NCI-H2029 treated with DMSO at 0.1 percent for 48 hours (cell line): ENCODE measurements around the gene DUS3L.

Source experiments
- DNase-seq: peaks from one replicate; lab custom pipeline; 2025; lab: John Stamatoyannopoulos, UW

DUS3L gene

GRCh38 chr19:5790559-5791520 is at the start of gene DUS3L:
TSS of gene DUS3L (minus strand) at chr19:5791163. CDS start at chr19:5791141, 22 bp downstream.
- DNase-seq = peak; percentile 86

DNA sequence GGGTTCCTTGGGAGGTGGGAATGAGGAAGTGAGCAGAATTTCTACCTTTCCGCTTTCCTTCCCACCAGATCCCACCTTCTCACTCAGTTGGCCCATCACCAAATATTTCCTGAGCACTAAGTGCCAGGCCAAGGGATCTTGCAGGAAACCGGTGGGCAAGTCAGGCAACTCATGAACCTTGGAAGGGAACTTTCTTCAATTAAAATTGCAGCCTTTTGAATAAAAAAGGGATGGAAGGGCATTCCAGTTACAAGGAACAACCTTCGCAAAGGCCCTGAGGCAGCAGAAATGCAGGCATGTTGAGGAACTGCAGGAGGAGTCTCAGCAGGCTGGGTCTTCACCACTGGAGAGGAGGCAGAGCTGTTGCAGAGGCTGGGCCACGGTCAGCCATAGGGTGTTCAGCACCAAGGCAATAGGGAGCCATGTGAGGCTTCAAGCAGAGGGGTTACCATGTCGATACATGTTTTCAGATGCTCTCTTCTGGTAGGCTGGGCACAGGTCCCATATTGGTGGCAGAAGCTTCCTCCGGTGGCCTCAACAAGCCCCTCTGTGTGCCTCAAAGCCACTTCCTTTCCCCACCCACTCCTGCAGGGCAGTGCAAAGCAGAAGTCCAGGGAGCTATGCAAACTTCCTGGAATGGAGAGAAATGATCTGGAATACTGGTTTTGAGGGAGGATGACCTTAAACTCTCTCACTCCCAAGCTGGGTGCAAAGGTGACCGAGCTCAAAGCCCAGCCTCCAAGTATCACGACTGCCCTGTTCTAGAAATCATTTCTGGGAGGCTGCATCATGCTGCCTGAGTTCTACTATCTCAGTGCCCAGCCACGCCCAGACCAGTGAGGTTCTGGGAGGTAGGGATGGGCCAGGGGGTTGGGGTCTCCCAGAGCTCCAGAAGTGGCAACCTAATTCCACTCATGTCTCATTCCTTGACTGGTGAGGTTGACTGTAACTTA is 48.4 kb upstream of the DUS3L start, which contains the start of gene FUT6:
Gene FUT6 (minus strand): TSS at position 638 of the 953 bp plus-strand sequence. CDS start 7,135 bp downstream, outside the sequence.
- DNase-seq = no peak

DNA sequence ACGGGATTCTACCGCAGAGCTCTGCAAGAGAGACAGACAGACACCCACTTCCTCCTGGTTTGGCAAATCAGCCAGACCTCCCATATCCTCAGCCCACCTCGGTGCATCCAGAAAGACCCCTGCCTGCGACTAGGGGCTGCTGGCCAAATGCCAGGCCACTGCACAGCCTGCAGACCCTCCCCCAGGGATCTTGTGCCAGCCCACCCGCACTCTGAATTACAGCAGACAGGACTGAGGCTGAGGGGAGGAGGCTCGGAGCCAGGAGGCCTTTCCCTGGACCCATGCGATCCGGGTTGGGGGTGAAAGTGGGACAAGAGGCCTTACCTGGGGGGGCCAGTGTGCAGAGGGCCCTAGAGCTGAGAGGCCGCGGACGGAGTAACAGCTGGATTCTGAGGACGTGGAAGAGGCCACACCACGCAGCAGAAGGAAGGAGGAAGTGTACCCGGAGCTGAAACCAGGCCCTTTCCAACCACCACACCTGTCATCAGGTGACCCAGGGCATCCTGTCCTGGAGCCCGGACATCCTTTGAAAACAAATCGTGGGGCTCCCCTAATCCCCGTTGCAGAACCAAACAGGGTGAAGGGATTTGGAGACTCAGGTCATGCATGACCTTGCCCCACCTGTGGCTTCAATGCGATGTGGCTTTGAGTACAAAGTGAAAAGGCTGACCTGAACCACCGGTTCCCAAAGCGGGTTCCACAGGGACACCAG is 47.5 kb upstream of the DUS3L start:
- DNase-seq = no peak

- DNase-seq = no peak
Measured at GRCh38 chr19:5837761-5838352, 46.9 kb upstream of the DUS3L start.

GRCh38 chr19:5832527-5833216 is 41.7 kb upstream of the DUS3L start:
- no peak for DNase-seq

- no peak for DNase-seq
Measured at GRCh38 chr19:5832061-5832460, 41.1 kb upstream of the DUS3L start.

DNA sequence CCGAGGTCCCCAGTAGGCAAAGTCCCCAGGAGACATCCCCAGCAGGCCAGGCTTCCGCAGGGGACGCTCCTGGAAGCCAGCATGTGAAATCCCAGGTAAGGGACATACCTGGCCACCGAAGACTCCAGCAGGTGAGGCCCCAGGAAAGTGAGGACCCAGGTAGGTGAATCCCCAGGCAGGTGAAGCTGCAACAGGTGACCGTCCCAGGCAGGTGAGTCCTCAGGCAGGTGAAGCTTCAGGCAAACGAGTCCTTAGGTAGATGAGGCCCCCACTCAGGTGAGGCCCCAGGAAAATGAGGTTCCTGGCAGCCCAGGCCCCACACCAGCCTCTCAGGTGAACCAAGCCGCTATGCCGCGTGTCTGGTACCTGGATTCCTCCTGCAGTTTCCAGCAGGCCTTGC is 40.2 kb upstream of the DUS3L start:
- no peak for DNase-seq

DNA sequence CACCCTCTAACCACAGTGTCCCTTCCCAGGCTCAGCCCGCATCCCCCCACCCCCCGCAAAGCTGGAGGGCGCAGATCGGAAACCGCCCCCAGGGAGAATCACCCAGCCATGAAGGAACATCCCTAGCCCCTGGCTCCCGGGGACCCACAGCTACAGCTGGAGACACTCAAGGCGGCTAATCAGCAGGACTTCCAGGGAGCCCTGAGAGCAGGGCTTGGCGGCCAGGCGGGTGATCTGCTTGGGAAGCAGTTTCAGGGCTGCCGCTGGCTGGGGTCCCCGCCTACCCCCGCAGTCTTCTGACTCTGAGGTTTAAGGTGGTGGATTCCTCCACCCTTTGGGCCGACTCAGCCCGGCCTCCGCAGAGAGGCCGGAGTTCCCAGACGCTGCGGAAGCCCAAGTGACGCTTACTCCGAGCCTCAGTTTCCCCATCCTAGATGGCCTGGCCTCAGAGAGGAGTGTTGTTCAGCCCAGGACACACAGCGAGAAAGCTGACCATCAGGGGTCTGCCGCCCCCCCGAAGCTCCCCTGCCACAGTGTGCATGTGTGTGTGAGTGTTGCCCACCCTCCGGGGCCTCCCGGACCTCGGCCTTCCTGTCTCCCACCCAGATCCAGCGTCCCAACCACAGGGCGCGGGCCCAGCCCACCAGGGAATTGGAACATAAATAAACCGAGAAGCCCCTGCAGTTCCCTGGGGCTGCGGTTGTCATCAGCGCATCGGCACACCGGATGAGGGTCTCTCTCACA is 38.8 kb upstream of the DUS3L start:
- no peak for DNase-seq

GRCh38 chr19:5828661-5829566 is 38.0 kb upstream of the DUS3L start:
- DNase-seq = no peak

- peak; percentile 80 for DNase-seq
Measured at GRCh38 chr19:5827891-5828660, 37.1 kb upstream of the DUS3L start.

DNA sequence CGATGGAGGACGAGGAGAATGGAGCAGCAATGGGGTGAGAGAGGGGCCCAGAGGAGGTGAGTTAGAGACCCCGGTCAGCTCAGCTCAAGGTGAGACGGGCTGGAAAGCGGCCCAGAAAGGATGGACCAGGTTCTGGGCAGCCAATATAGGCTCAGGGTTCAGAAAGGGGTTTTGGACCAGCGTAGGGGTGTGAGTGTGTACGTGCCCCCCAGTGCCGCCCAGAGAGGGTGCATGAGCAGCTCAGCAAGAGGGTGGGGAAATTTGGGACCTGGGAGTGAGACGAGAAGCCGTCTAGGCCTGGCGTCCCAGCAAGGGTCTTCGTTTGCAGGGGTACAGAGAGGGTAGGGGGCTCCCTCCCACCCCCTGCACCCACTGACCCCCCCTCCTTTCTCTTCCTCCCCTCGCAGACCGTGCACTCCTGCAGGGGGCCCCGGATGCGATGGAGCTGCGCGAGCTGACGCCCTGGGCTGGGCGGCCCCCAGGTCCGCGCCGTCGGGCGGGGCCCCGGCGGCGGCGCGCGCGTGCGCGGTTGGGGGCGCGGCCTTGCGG is 36.5 kb upstream of the DUS3L start:
- no peak for DNase-seq

DNA sequence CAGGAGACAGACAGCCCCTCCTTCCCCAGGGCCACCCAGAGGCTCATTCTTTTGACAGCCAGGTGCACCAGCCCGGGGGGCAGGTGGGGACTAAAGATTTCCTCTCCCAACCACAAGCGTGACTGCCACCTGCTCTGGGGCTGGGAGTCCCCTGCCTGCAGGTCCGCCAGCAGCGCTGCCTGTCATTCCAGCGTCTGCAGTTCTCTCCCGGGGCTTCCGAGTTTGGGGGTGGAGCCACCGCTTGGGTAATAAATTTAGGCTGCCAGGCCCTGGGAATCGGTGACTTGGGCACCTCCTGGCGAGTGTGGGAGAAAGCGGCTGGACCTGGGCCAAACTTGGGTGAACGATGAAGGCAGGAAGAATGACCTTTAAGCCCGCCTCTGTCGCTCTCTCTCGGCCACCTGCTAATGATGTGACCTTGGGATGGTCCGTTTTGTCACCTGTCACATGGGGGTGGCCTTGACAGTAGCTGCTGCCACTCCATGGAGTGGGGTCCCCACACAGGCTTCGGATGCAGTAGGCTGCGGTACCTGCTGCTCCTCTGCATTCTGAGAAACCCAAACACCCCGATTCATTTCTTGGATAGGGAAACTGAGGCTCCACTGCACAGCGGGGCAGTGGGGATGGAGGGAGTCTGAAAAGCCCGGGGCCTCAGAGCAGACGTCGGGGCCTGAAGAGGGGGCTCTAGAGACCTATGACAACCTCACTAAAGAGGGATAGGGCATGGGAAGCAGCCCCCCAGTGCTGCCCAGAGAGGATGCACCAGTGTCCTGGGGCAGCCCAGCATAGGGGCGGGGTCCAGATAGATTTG is 35.8 kb upstream of the DUS3L start:
- peak; percentile 77 for DNase-seq

DNA sequence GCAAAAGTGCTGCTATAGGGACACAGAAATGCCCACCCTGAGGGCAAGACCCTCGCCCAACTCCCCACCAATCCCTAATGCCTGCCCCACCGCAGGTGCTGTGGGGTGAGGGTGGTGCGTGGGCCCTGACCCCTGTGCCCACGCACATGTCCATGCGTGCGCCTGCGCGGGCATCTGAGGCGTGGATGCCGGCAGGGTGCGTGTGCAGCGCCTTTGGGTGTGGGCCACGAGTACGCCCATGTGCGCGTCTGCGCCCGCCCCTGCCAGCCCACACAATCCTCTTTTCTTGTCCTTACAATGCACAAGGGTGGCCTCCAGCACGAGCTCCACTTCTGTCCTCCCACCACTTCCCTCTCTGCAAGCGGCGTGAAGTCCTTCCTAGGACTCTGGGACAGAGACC is 34.2 kb upstream of the DUS3L start:
- DNase-seq = no peak

DNA sequence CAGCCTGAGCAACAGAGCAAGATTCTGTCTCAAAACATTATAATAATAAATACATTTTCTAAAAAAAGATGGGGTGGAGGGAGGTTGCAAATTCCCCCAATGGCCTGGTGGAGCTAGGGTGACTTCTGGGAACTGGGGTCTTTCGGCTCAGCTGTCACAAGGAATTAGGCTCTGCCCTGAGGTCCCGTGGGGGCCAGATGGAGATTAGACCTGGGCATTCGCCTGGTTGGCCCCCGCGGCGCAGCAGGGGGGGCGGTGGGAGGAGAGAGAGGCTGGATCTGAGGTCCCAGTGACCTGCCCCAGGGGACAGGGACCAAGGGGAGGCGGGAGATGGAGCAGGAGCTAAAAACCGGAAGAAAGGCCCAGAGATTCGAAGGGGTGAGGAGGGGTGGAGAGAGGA is 33.8 kb upstream of the DUS3L start:
- DNase-seq = no peak

DNA sequence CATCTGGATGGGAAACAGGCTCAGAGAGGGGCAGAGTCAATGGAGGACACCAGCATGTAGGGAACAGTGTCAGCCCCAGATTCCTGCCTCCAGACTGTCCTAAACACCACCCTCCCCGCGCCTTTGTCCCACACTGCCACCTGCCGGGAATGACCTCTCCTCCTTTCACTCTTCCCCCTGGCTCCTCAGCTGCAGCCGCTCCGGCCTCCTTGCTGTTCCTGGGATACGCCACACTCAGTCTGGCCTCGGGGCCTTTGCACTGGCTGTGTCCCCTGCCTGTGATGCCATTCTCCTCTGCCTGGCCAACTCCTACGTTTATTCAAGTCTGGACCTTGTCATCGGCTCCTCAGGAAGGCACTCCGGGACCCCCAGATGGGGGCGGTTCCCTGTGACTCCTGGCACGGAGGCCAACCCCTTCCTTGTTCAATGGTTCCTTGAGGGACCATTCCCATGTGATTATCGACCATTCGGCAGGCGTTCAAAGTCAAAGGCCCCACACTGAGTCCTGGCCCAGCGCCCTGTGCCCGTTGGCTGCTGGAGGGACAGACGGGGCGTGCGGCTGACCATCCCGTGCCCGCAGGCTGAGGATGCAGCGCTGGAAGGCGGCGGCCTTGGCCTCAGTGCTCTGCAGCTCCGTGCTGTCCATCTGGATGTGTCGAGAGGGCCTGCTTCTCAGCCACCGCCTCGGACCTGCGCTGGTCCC is 32.8 kb upstream of the DUS3L start:
- no peak for DNase-seq

DNA sequence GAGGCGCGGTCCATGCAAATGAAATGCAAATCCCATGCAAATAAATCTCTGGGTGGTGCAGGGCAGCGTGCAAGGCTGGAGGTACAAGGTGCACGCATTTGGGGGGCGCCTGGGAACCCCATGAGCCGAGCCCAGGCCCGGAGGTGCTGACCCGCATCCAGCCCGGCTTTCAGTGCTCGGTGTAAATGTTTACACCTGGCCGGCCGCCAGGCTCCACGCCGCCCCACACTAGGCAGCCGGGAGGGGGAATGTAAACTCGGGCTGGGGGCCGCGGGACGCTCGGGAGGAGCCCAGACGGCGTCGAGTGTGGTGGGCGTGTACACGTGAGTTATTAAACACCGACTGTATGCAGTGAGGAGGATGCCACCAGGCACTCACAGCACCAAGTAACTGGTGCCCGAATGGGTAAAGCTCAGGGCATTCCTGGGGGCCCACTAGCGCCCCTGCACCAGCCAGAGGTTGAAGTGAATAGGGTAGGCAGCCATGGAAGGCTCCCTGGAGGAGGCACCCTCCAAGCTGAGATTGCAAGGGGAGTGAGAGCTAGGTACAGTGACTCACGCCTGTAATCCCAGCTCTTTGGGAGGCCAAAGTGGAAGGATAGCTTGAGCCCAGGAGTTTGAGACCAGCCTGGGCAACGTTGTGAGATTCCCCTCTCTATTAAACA is 31.4 kb upstream of the DUS3L start:
- DNase-seq = no peak
